Measurements from ENCODE around the gene SPSB1.

SPSB1 gene

DNA sequence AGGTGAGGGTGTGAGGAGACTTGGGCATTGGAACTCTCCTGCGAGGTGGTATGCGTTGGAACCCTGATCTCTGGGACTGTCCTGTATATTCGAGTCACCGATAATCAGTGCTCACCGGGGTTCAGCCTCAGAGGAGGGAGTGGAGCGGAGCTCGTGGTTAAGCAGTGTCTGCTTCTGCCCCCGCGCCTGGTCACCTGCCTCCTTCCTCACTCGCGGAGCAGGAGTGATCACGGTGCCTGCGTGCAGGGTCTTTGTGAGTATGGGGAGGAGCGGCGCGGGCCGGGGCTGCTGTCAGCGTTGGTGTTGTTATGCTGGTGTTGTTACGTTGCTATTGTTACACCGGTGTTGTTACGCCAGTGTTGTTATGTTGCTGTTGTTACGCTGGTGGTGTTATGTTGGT, 34.8 kb upstream of the SPSB1 start:
- intact Hi-C loops (cut with DNase I) = no loop called here
- peak in 1 of 10 donors; percentile 64 for DNase-seq

DNA sequence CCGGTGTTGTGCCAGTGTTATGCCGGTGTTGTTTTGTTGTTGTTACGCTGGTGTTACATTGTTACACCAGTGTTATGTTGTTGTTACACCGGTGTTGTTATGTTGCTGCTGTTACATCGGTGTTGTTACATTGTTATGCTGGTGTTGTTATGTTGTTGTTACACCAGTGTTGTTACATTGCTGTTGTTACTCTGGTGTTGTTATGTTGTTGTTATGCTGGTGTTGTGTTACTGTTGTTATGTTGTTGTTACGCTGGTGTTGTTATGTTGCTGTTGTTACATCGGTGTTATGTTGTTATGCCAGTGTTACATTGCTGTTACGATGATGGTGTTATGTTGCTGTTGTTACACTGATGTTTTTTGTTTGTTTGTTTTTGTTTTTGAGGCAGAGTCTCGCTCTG, 34.1 kb upstream of the SPSB1 start:
- no peak for DNase-seq
- intact Hi-C loops (cut with DNase I) = no loop called here

DNA sequence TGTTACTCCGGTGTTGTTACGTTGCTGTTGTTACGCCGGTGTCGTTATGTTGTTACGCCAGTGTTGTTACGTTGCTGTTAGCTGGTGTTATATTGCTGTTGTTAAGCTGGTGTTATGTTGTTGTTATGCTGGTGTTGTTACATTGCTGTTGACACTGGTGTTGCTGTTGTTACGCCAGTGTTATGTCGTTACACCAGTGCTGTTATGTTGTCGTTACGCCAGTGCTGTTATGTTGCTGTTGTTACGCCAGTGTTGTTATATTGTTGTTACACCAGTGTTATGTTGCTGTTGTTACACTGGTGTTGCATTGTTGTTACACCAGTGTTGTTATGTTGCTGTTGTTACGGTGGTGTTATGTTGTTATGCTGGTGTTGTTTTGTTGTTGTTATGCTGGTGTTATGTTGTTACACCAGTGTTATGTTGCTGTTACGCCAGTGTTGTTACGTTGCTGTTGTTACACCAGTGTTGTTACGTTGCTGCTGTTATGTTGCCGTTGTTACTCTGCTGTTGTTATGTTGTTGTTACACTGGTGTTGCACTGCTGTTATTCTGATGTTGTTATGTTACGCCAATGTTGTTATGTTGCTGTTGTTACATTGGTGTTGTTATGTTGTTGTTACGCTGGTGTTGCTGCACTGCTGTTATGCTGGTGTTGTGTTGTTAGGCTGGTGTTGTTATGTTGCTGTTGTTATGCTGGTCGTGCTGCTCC, 32.5 kb upstream of the SPSB1 start:
- intact Hi-C loops (cut with DNase I) = no loop called here
- peak in 1 of 10 donors; percentile 38 for DNase-seq

GRCh38 chr1:9261496-9261895, 31.2 kb upstream of the SPSB1 start:
- peak in 2 of 10 donors; percentile 56 to 57 for DNase-seq
- intact Hi-C loops (cut with DNase I) = no loop called here

DNA sequence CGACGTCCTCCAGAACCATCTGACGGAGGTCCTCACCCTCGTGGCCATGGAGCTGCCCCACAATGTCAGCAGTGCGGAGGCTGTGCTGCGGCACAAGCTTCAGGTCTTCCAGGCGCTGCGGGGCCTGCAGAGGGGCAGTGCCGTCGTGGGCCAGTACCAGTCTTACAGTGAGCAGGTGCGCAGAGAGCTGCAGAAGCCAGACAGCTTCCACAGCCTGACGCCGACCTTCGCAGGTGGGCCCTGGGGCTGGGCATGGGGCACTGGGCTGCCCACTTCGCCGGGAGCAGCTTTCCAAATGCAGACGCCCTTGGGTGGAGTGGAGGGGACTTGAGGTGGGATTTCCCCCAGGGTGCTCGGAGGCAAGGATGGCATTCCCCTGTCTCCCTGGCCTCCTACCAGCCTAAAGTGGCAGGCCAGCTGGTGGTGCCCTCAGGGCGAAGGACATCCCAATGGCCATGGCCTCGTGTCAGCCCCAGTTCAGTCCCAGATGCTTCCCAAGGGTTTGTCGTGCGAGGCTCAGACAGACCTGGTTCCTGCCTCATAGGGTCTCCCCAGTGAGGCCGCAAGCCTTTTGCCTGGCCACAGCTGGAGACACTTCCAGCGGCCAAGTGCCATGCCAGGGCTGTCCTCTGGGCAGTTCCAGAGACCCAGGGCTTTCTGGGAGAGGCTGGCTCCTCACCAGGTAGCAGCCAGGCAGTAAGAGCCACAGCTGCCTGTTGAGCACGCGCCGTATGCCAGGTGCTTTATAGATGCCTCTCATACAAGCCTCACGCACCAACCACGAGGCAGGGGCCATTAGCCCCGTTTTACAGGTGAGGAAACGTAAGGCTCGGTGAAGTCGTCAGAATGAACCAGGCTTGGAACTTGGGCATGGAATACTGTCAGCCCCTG, 30.4 kb upstream of the SPSB1 start:
- DNase-seq = peak in 2 of 10 donors; percentile 68 to 72
- intact Hi-C loops (cut with DNase I) = no loop called here

- intact Hi-C loops (cut with DNase I) = no loop called here
- DNase-seq = peak in 2 of 10 donors; percentile 46 to 77
These were observed 29.3 kb upstream of the SPSB1 start for GRCh38 chr1:9263276-9263855.

DNA sequence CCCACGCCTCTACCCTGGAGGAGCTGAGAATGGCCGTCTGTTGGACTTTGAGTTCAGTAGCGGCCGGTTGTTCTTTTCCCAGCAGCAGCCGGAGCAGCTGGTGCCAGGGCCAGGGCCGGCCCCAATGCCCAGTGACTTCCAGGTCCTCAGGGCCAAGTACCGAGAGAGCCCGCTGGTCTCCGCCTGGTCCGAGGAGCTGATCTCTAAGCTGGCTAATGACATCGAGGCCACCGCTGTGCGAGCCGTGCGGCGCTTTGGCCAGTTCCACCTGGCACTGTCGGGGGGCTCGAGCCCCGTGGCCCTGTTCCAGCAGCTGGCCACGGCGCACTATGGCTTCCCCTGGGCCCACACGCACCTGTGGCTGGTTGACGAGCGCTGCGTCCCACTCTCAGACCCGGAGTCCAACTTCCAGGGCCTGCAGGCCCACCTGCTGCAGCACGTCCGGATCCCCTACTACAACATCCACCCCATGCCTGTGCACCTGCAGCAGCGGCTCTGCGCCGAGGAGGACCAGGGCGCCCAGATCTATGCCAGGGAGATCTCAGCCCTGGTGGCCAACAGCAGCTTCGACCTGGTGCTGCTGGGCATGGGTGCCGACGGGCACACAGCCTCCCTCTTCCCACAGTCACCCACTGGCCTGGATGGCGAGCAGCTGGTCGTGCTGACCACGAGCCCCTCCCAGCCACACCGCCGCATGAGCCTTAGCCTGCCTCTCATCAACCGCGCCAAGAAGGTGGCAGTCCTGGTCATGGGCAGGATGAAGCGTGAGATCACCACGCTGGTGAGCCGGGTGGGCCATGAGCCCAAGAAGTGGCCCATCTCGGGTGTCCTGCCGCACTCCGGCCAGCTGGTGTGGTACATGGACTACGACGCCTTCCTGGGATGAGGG, 28.5 kb upstream of the SPSB1 start:
- DNase-seq = peak in 2 of 10 donors; percentile 49 to 83
- intact Hi-C loops (cut with DNase I) = no loop called here

DNA sequence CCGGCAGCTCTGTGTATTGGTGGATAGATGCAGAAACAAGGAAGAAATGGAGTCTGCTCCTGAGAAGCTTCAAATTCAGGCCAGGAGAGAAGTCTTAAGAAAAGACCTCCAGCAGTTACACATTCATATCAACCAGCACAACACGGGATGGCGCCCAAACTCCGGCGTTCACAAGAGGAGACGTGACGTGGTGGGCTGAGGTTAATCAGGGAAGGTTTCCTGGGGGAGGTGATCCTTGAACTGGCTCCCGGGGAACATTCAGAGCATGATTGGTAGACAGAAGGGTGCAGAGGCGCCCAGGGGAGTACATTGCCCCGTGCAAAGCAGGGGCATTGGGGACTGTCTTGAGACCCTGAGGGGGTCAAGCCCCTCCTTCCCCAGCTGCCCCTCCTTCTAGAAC, 27.7 kb upstream of the SPSB1 start:
- DNase-seq = peak in 2 of 10 donors; percentile 18 to 35
- intact Hi-C loops (cut with DNase I) = no loop called here

GRCh38 chr1:9265968-9266367, 26.7 kb upstream of the SPSB1 start:
- peak in 2 of 10 donors; percentile 42 to 76 for DNase-seq
- intact Hi-C loops (cut with DNase I) = loop anchor here (2.0 kb wide), 1 partner anchor 189 kb away; no protein-coding TSS in a partner anchor

DNA sequence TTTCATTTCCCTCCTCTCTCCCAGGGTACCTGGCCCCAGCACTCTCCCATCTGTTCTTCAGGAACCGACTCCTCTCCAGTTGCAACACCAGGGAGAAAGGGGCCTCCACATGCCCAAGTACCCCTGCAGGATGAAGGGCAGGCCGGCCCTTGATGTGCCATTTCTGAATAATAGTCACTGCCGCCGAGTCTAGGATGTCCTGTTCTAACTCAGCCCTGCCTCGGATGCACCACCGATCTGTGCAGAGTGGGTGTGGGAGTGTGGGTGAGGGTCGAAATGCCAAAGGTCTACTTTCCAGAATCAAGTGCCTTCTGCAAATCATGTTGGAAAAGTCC, 25.4 kb upstream of the SPSB1 start:
- no peak for DNase-seq
- intact Hi-C loops (cut with DNase I) = loop anchor here (1.0 to 2.0 kb wide), 2 partner anchors 187 to 224 kb away; no protein-coding TSS in a partner anchor

DNA sequence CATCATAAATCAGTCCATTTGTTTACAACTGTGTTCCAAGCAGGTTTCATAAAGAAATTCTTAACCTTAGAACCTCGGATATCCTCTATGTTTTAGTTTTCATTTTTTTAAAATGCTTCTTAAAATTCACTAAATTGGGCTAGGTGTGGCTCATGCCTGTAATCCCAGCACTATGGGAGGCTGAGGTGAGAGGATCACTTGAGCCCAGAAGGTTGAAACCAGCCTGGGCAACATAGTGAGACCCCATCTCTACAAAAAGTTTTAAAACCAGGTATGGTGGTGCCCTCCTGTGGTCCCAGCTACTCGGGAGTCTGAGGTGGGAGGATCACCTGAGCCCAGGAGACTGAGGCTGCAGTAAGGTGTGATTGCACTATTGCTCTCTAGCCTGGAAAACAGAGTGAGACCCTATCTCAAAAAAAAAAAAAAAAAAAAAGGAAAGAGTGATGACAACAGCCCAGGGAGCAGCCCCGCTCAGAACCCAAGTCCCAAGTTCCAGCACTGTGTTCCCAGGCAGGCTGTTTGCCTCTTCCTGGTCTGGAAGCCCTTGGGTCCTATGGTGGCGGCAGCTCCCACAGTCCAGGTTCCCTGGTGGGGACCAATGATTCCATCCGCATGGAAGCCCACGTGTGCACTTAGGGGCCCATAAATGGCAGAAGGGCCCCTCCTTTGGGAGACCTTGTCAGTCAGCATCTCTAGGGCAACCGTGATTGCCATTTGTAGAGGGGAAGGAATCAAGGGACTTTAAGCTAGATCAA, 24.7 kb upstream of the SPSB1 start:
- intact Hi-C loops (cut with DNase I) = loop anchor here (1.0 to 2.0 kb wide), 2 partner anchors 187 to 223 kb away; no protein-coding TSS in a partner anchor
- peak in 3 of 10 donors; percentile 26 to 59 (median 57) for DNase-seq

GRCh38 chr1:9269078-9269501, 23.6 kb upstream of the SPSB1 start:
- intact Hi-C loops (cut with DNase I) = no loop called here
- DNase-seq = peak in 3 of 10 donors; percentile 61 to 81 (median 70)

- peak in 3 of 10 donors; percentile 39 to 55 (median 40) for DNase-seq
- intact Hi-C loops (cut with DNase I) = no loop called here
These were observed 23.0 kb upstream of the SPSB1 start for GRCh38 chr1:9269721-9270120.

DNA sequence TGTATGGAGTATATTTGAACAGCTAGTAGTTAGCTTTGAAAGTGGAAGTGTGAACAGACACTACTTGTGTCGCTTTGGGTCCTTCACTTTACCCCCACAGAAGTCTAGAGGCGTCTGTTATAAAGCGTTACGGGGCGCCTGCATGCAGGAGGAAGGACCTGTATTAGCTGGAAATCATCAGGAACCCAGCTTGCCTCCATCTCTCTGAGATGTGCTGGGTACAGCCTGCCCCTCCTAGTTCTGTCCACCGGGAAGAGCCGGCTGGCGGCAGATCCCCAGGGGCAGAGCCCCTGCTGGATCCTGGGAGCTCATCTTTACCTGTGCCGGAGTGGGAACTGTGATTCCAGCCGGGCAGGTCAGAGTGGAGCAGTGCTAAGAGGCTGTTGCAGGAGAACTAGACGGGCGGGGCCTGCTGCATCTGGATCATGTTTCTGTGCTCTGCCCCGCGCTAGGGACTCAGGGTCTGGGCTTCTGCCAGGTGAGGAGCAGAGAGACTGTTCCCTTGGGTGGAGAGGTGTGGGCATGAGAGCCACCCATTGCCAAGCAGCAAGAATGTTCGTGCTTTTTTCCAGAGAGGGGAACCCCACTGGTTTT, 22.3 kb upstream of the SPSB1 start:
- intact Hi-C loops (cut with DNase I) = no loop called here
- peak in 3 of 10 donors; percentile 48 to 72 (median 70) for DNase-seq

DNA sequence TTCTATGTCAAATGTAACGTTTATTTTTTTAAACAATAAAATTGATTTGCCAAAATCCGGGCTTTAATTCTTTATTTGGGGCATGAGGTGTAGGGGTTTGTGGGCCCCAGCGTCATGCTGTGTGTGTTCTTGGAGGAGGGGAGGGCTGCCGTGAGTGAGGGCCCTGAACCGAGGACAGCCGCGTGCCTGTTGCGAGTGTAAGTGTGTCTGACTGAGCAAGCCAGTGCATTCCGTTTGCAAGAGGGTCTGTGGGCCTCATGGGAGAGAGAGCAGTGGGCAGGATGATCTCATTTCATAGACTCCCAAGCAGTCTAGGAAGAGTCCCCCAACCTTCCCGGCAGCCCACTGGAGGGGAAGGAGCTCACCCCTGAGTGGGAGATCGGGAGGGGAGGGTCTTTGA, 21.4 kb upstream of the SPSB1 start:
- intact Hi-C loops (cut with DNase I) = no loop called here
- DNase-seq = peak in 3 of 10 donors; percentile 23 to 73 (median 23)

DNA sequence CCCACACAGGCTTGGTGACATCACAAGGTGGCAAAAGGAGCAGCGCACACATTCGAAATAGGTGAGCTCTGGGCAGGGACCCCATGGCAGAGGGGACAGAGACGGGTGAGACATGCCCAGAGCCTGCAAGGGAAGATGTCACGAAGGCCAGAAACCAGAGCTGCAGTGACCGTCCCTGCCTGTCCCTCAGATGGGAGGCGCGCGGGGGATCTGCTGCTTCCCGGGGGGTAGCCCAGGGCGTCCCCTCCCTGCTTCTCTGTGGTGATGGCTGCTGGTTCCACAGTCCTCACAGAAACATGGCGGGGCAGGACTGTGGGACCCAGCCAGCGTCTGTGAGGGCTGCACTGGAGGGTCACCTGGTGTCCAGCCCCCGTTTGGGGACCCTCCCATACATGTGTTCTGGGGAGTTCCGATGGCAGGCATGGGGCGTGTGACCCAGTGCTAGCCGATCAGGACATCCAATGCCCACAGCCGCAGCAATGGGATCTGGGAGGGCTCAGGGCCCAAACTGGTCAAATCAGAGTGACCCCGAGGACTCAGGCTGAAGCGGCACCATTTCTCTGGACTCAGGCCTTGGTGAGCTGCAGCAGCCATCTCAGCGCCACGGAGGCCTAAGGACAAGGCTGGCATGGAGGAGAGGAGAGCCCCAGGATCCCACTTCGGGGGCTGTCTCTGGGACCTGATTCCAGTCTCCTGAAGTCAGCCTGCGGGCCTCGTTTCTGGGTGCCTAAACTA, 20.7 kb upstream of the SPSB1 start:
- DNase-seq = peak in 3 of 10 donors; percentile 64 to 79 (median 67)
- intact Hi-C loops (cut with DNase I) = no loop called here

DNA sequence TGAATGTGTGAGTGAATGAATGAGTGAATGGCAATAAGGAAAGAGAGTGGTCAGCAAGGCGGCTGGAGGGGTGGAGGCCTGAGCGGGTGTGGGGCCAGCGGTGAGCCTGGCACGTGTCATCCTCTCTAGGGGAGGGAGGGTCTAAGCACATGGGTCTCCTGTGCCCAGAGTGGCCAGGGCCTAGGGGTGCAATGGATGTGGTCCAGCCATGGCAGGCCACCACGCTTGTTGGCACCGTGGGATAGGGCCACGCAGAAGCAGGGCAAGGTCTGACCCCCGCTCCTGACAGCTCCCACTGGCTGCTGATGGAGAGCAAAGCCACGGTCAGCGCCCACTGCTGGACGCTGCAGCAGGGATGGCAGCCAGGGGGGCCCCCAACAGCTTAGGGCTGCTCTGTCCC, 19.5 kb upstream of the SPSB1 start:
- peak in 2 of 10 donors; percentile 28 to 65 for DNase-seq

GRCh38 chr1:9275161-9275560, 17.5 kb upstream of the SPSB1 start:
- intact Hi-C loops (cut with DNase I) = no loop called here

More for the DNA sequence above, 19.5 kb upstream of the SPSB1 start:
- intact Hi-C loops (cut with DNase I) = no loop called here

More at GRCh38 chr1:9275161-9275560, 17.5 kb upstream of the SPSB1 start:
- peak in 2 of 10 donors; percentile 70 to 71 for DNase-seq
